Mucosa of rectum (tissue), 2 donors: ENCODE data around the gene LMLN.

Experiments
- H3K27ac ChIP-seq, 2 donors: one replicate each; pipeline ENCODE4 v1.7.0; 2013; ENCODE audit warnings: inconsistent platforms in 2 of 2, low read depth in 2 of 2, low read length in 2 of 2
- H3K27me3 ChIP-seq, 2 donors: one replicate each; pipeline ENCODE4 v1.7.0; 2013; ENCODE audit warnings: low read length in 2 of 2; ENCODE audit not compliant: control insufficient read depth in 2 of 2, insufficient read depth in 2 of 2
- H3K36me3 ChIP-seq, 2 donors: one replicate each; pipeline ENCODE4 v1.7.0; 2013; ENCODE audit warnings: low read length in 2 of 2; ENCODE audit not compliant: control insufficient read depth in 2 of 2, insufficient read depth in 2 of 2
- H3K4me1 ChIP-seq, 2 donors: one replicate each; pipeline ENCODE4 v1.7.0; 2013; ENCODE audit warnings: low read length in 2 of 2, mild to moderate bottlenecking in 1 of 2; ENCODE audit not compliant: control insufficient read depth in 2 of 2, insufficient read depth in 2 of 2
- H3K4me3 ChIP-seq, 2 donors: one replicate each; pipeline ENCODE4 v1.7.0; 2013; ENCODE audit warnings: low read length in 2 of 2
- H3K9ac ChIP-seq, 2 donors: one replicate each; pipeline ENCODE4 v1.7.0; 2013; ENCODE audit warnings: low read length in 2 of 2, low read depth in 1 of 2, mild to moderate bottlenecking in 1 of 2
- H3K9me3 ChIP-seq, 2 donors: one replicate each; pipeline ENCODE4 v1.7.0; 2013; ENCODE audit warnings: low read length in 2 of 2; ENCODE audit not compliant: control insufficient read depth in 2 of 2
- donor health status: healthy.
- donor health status: Normal muscosa, but diverticular disease.

The LMLN gene

DNA sequence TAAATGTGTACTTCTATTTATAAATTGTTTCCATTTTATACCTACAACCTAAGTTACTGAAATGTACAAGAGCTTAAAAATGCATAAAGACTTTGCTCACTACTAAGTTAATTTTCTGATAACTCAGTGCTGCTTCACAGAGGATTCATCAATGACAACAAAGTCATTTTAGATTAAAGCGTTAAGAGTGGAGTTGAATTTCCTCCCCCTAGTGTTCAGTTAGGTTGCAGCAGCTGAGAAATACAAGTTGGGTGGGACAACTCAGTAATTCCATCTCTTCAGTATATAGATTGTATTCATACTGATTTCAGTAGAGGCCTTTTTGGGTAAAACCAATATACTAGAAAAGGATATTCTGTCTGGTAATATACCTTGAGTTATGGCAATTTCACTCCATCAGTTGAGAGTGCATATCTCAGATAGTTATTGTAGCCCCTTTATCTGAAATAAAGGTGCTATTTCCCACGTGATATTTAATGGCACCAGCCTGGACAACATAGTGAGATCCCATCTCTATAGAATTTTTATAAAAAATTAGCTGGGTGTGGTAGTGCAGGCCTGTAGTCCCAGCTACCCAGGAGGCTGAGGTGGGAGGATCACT lies 17.0 kb upstream of the LMLN start:
- no peak overlapping the region for H3K4me3 ChIP-seq
- no peaks in the 10 kb centered on the region for H3K36me3 ChIP-seq
- H3K9ac ChIP-seq = no peak overlapping the region
- H3K4me1 ChIP-seq = no peaks in the 10 kb centered on the region
- H3K9me3 ChIP-seq = no peaks in the 10 kb centered on the region
- no peak overlapping the region for H3K27ac ChIP-seq
- no peaks in the 10 kb centered on the region for H3K27me3 ChIP-seq

DNA sequence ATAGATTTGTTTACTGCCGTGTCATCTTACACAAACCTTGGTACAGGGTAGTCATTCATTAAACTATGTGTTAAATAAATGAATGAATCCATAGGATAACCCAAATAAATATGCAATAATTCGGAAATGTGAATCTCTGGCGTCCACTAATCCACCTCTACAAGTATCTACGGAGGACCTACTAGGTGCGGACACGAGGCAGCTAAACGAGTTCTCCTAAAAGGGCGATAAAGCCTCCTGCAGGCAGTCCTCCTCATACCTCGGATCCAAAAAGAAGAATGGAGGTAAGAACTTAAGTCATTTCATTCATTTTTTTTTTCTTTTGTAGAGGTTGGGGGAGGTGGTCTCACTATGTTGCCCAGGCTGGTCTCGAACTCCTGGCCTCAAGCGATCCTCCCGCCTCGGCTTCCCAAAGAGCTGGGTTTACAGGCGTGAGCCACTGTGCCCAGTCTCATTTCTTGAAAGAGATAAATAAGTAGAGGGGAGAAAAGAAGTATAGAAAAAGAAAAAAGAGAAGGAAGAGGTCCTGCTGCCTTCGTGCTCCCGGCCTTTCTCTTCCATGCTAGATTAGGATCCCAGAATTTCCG lies 10.7 kb upstream of the LMLN start:
- H3K36me3 ChIP-seq = peaks cover 17 to 20% of the 10 kb centered on the region in 2 donors
- peak overlapping the region; percentile 93 to 100 for H3K4me3 ChIP-seq
- peak overlapping the region; percentile 58 to 88 for H3K9ac ChIP-seq
- H3K9me3 ChIP-seq = no peaks in the 10 kb centered on the region
- H3K27me3 ChIP-seq = no peaks in the 10 kb centered on the region
- H3K4me1 ChIP-seq = peaks cover 19 to 21% of the 10 kb centered on the region in 2 donors
- peak overlapping the region; percentile 89 to 90 for H3K27ac ChIP-seq

DNA sequence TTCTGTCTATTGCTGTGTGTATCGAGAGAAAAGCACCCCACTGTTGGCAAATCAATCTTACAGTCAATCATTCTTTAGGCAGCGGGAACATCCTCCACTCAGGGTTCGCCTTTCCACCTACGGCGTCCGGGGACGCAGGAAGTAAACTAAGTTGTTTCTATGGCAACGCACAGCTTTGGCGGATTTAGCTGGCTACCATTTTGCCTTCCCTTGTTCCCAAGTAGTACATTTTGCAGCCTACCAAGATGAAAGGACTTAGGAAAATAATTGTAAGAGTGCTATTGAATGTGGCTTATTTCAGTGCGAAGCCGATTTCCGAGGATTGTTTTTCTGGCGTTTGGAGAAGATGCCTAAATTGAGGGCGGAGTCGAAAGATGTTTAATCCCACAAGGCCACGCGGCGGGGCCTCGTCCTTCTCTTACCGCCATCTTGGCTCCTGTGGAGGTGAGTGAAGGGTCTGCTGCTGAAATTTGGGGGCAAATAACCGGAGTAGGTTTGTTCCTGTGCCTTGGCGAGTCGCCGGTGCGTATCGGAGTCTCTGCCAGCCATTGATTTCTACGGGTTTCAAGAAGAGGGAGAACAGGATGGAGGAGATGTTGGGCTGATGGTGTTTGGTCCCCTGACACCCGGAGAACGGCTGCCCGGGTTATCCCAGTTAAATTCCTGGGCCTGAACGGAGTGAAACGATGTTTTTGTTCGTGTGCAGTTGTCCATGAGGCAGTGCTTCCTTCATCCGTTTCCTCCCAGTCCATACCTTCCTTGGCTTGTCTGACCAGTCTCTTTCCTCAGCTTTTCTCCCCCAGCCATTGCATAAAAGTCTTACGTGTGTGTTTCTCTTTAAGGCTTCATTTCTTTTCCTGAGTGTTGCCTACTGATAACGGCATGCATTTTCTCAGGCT lies 10.0 kb upstream of the LMLN start, which contains the start of gene RPL35A:
Gene RPL35A, plus strand, starts transcription at position 413 of the 899 bp plus-strand sequence. CDS start 778 bp downstream, outside the sequence.
- peak within 1 kb of the TSS; percentile 88 to 99 for H3K9ac ChIP-seq
- peaks cover 24 to 27% of the 10 kb centered on the region in 2 donors for H3K36me3 ChIP-seq
- peaks cover 19 to 21% of the 10 kb centered on the region in 2 donors for H3K4me1 ChIP-seq
- H3K27me3 ChIP-seq = no peaks in the 10 kb centered on the region
- no peaks in the 10 kb centered on the region for H3K9me3 ChIP-seq
- H3K4me3 ChIP-seq = peak within 1 kb of the TSS; percentile 93 to 100
- H3K27ac ChIP-seq = peak within 1 kb of the TSS; percentile 89 to 90

DNA sequence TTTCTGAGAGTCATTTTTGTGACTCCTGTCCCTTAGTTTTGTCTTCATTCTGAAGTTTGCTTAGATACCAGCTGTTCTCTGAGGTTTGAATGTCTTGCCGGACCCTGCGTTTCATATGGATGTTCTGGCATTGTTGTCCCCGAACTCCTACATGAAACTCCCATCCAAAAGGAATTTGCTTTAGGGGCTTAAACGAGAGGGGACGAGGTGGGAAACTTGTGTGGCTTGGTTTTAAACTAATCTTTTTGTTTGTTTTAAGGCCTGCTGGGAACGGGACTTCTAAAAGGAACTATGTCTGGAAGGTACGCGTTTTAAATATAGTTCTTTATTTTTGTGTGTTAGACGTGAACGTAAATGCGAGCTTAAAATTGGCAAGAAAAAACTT lies 9.3 kb upstream of the LMLN start:
- H3K4me3 ChIP-seq = peak overlapping the region; percentile 93 to 100
- peak overlapping the region; percentile 89 to 90 for H3K27ac ChIP-seq
- peaks cover 30 to 34% of the 10 kb centered on the region in 2 donors for H3K36me3 ChIP-seq
- H3K9ac ChIP-seq = peak overlapping the region; percentile 88 to 99
- H3K4me1 ChIP-seq = peaks cover 19 to 21% of the 10 kb centered on the region in 2 donors
- H3K27me3 ChIP-seq = no peaks in the 10 kb centered on the region
- no peaks in the 10 kb centered on the region for H3K9me3 ChIP-seq

DNA sequence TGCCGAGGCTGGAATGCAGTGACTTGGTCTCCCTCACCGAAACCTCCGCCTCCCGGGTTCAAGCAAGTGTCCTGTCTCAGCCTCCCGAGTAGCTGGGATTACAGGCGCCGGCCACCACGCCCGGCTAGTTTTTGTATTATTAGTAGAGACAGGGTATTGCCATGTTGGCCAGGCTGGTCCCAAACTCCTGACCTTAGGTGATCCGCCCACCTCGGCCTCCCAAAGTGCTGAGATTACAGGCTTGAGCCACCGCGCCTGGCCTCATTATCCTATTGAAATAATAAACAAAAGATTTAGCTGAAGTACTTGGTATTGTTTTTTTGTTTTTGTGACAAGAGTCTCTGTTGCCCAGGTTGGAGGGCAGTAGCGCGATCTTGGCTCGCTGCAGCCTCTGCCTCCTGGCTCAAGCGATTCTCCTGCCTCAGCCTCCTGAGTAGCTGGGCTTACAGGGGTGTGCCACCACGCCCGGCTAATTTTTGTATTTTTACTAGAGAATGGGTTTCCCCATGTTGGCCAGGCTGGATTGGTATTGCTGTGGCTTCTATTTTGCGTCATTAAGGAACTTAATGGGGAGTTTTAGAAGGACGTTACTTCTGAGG lies 8.5 kb upstream of the LMLN start:
- H3K4me3 ChIP-seq = peak overlapping the region; percentile 93 to 100
- no peak overlapping the region for H3K27ac ChIP-seq
- H3K9me3 ChIP-seq = no peaks in the 10 kb centered on the region
- H3K36me3 ChIP-seq = peaks cover 37 to 42% of the 10 kb centered on the region in 2 donors
- H3K9ac ChIP-seq = peak overlapping the region; percentile 88 to 99
- no peaks in the 10 kb centered on the region for H3K27me3 ChIP-seq
- peaks cover 19 to 21% of the 10 kb centered on the region in 2 donors for H3K4me1 ChIP-seq

DNA sequence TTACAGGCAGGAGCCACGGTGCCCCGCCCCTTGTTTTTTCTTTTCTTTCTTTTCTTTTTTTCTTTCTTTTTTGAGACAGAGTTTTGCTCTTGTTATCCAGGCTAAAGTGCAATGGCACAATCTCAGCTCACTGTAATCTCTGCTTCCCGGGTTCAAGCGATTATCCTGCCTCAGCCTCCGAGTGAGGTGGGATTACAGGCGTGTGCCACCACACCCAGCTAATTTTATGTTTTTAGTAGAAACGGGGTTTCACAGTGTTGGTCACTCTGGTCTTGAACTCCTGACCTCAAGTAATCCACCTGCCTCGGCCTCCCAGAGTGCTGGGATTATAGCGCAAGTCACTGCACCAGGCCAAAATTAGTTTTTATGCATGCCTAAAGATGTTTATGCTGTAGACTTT lies 7.6 kb upstream of the LMLN start:
- Histone ChIP-seq H3K27ac (no peak overlapping the region), H3K27me3 (no peaks in the 10 kb centered on the region), H3K9me3 (no peaks in the 10 kb centered on the region), H3K4me3 (no peak overlapping the region), H3K4me1 (peaks cover 19 to 21% of the 10 kb centered on the region in 2 donors), H3K36me3 (peaks cover 42 to 43% of the 10 kb centered on the region in 2 donors), H3K9ac (no peak overlapping the region)

DNA sequence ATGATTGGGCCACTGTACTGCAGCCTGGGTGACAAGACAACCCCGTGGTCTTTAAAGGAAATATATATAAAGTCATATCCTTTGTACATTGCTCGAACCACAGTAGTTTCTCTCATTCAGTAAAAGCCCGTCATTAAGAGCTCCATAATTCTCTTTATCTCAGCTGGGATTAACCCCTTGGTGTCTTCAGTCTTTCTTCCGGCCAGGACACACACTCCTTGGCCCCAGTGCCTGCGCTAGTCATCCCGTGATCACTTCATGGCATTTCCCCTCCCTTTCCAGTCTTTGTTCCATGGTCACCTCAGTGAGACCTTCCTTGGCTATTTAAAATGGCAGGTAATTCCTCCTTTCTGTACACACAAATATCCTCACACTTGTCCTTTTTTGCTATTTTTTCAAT lies 6.7 kb upstream of the LMLN start:
- Histone ChIP-seq H3K9ac (no peak overlapping the region), H3K4me1 (peaks cover 19 to 21% of the 10 kb centered on the region in 2 donors)

DNA sequence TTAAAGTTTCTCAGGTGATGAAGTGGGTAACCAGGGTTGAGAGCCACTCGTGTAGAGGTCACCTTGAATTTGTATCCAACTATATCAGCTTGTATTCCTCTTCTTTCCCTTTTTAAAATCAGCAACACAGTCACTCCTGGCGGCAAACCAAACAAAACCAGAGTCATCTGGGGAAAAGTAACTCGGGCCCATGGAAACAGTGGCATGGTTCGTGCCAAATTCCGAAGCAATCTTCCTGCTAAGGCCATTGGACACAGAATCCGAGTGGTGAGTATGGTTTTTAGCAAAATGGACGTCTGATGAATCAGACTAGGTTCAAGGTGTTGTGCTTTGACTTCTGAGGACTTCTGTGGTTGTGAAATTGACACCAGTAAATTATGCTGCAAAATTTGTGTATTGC lies 6.1 kb upstream of the LMLN start:
- H3K27me3 ChIP-seq = no peaks in the 10 kb centered on the region
- H3K4me3 ChIP-seq = no peak overlapping the region
- H3K4me1 ChIP-seq = peaks cover 19 to 21% of the 10 kb centered on the region in 2 donors
- no peak overlapping the region for H3K9ac ChIP-seq
- peaks cover 42 to 43% of the 10 kb centered on the region in 2 donors for H3K36me3 ChIP-seq
- H3K9me3 ChIP-seq = no peaks in the 10 kb centered on the region
- H3K27ac ChIP-seq = no peak overlapping the region

More for the DNA sequence above, 6.7 kb upstream of the LMLN start:
- no peak overlapping the region for H3K27ac ChIP-seq
- H3K27me3 ChIP-seq = no peaks in the 10 kb centered on the region
- no peak overlapping the region for H3K4me3 ChIP-seq
- no peaks in the 10 kb centered on the region for H3K9me3 ChIP-seq
- peaks cover 42 to 43% of the 10 kb centered on the region in 2 donors for H3K36me3 ChIP-seq

DNA sequence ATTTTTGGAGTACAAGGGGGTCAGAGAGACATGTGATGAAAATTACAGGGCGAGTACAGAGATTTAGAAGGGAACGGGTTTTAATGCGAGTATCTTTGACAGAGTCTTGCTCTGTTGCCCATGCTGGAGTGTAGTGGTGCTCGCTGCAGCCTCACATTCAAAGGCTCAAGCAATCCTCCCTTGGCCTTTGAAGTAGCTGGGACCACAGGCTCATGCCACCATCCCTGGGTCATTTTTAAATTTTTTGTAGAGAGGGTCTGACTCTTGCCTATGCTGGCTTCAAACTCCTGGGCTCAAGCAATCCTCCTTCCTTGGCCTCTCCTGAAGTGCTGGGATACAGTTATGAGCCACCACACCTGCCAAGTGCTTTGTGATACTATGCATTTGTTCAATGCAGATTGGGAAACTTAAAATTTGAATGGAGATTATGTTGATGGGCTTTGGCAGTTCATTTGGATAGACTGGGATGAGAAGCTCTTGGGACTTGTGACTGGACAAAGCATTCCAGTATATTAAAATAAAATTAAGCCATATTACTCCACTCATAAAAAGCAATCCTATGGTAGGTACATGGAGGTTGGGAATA lies 4.0 kb upstream of the LMLN start:
- Histone ChIP-seq H3K27ac (no peak overlapping the region), H3K9me3 (no peaks in the 10 kb centered on the region), H3K4me1 (peaks cover 13 to 23% of the 10 kb centered on the region in 2 donors), H3K4me3 (no peak overlapping the region), H3K36me3 (peaks cover 42 to 43% of the 10 kb centered on the region in 2 donors), H3K27me3 (no peaks in the 10 kb centered on the region), H3K9ac (peak overlapping the region in 1 of 2 donors; percentile 14)
